ENCODE data around the gene NRG2. TPM values are rescaled to one million over a fixed set of nuclear protein-coding genes. Genes with fewer than 3 reads are reported as not detected.

NRG2 gene
- total RNA-seq, 1 experiment from 2014 or later = not detected

- no peak for DNase-seq (ENCODE audit: low spot score)
These were observed 92.7 kb downstream of the NRG2 start for GRCh38 chr5:139950436-139950835.

- no peak for DNase-seq (ENCODE audit: low spot score)
These were observed 93.4 kb downstream of the NRG2 start for GRCh38 chr5:139949710-139950109.

GRCh38 chr5:139947727-139948126, 95.4 kb downstream of the NRG2 start:
- DNase-seq (ENCODE audit: low spot score) = no peak

- DNase-seq (ENCODE audit: low spot score) = no peak
These were observed 96.7 kb downstream of the NRG2 start for GRCh38 chr5:139946440-139946839.

- DNase-seq (ENCODE audit: low spot score) = no peak
These were observed 97.1 kb downstream of the NRG2 start for GRCh38 chr5:139946006-139946405.

- DNase-seq (ENCODE audit: low spot score) = no peak
These were observed 100.9 kb downstream of the NRG2 start for GRCh38 chr5:139942243-139942642.

GRCh38 chr5:139930406-139930805, 112.7 kb downstream of the NRG2 start:
- DNase-seq (ENCODE audit: low spot score) = no peak

- no peak for DNase-seq (ENCODE audit: low spot score)
These were observed 116.1 kb downstream of the NRG2 start for GRCh38 chr5:139926797-139927503.

- DNase-seq (ENCODE audit: low spot score) = no peak
These were observed 117.2 kb downstream of the NRG2 start for GRCh38 chr5:139925650-139926640.

- DNase-seq (ENCODE audit: low spot score) = no peak
These were observed 117.9 kb downstream of the NRG2 start for GRCh38 chr5:139925216-139925562.

GRCh38 chr5:139924294-139925215, 118.5 kb downstream of the NRG2 start:
- no peak for DNase-seq (ENCODE audit: low spot score)

GRCh38 chr5:139919308-139919707, 123.8 kb downstream of the NRG2 start:
- DNase-seq (ENCODE audit: low spot score) = no peak

- no peak for DNase-seq (ENCODE audit: low spot score)
These were observed 127.3 kb downstream of the NRG2 start for GRCh38 chr5:139915834-139916233.

GRCh38 chr5:139915266-139915665, 127.8 kb downstream of the NRG2 start:
- DNase-seq (ENCODE audit: low spot score) = no peak

- DNase-seq (ENCODE audit: low spot score) = no peak
These were observed 128.8 kb downstream of the NRG2 start for GRCh38 chr5:139914218-139914807.

- DNase-seq (ENCODE audit: low spot score) = no peak
These were observed 130.3 kb downstream of the NRG2 start for GRCh38 chr5:139912804-139913203.

GRCh38 chr5:139912158-139912557, 130.9 kb downstream of the NRG2 start:
- no peak for DNase-seq (ENCODE audit: low spot score)

GRCh38 chr5:139911425-139912120, 131.5 kb downstream of the NRG2 start:
- no peak for DNase-seq (ENCODE audit: low spot score)

GRCh38 chr5:139910901-139911300, 132.2 kb downstream of the NRG2 start:
- no peak for DNase-seq (ENCODE audit: low spot score)

- no peak for DNase-seq (ENCODE audit: low spot score)
These were observed 133.1 kb downstream of the NRG2 start for GRCh38 chr5:139910036-139910435.

GRCh38 chr5:139908749-139909148, 134.3 kb downstream of the NRG2 start:
- no peak for DNase-seq (ENCODE audit: low spot score)

All from HT-29 (cell line).